H1 (cell line): ENCODE results near the gene SLC1A2. TPM values are rescaled to one million over a fixed set of nuclear protein-coding genes. Genes with fewer than 3 reads are reported as not detected.

Experiments
- CTCF ChIA-PET: fragments of 300-600 bp; sonication (Branson Sonifier 250); formaldehyde crosslinking; loops from one replicate; lab custom pipeline; 2021; ENCODE audit not compliant: partially characterized antibody; lab: Charles Lee
- POLR2A ChIA-PET: fragments of 300-600 bp; sonication (Branson Sonifier 250); formaldehyde crosslinking; loops from one replicate; lab custom pipeline; 2021; ENCODE audit warnings: inconsistent platforms; ENCODE audit not compliant: partially characterized antibody; lab: Charles Lee
- DNase-seq, 2 experiments: peaks; one replicate each; pipeline versions ENCODE4 v3.0.0 to v3.0.0-alpha.2; 2010 to 2022; ENCODE audit warnings: low spot score in 2 of 2, low read depth in 1 of 2, mixed read lengths in 1 of 2
- FAIRE-seq: peaks from 2 replicates; lab custom pipeline; 2011; peaks lifted over from hg19 to GRCh38; lab: Jason Lieb, UNC
- H2AFZ ChIP-seq: 2 replicates; pipeline ENCODE4 v1.8.1; 2012; ENCODE audit warnings: low read length, inconsistent platforms
- H2AK5ac ChIP-seq: 2 replicates; pipeline ENCODE4 v1.6.1; 2013; ENCODE audit warnings: low read depth, low read length
- H2BK120ac ChIP-seq: replicated peaks from 2 replicates; pipeline ENCODE3; 2013; ENCODE audit warnings: low read depth, low read length, inconsistent platforms
- H2BK12ac ChIP-seq: 2 replicates; pipeline ENCODE4 v1.6.1; 2013; ENCODE audit warnings: low read depth, low read length
- H2BK15ac ChIP-seq: 2 replicates; pipeline ENCODE4 v1.6.1; 2013; ENCODE audit warnings: low read length
- H2BK20ac ChIP-seq: 2 replicates; pipeline ENCODE4 v1.6.1; 2013; ENCODE audit warnings: low read length
- H2BK5ac ChIP-seq: 2 replicates; pipeline ENCODE4 v1.6.1; 2013; ENCODE audit warnings: low read depth, low read length
- H3K14ac ChIP-seq: 2 replicates; pipeline ENCODE4 v1.6.1; 2013; ENCODE audit warnings: inconsistent platforms; ENCODE audit not compliant: insufficient read length
- H3K18ac ChIP-seq: 2 replicates; pipeline ENCODE4 v1.6.1; 2013; ENCODE audit warnings: low read length; ENCODE audit errors: extremely low read depth
- H3K23ac ChIP-seq: 2 replicates; pipeline ENCODE4 v1.6.1; 2013; ENCODE audit warnings: inconsistent platforms; ENCODE audit not compliant: insufficient read length
- H3K23me2 ChIP-seq: 2 replicates; pipeline ENCODE4 v1.6.1; 2013; ENCODE audit warnings: low read depth, low read length
- H3K27ac ChIP-seq: 2 replicates; pipeline ENCODE4 v1.6.1; 2011; ENCODE audit warnings: low read depth, low read length, inconsistent platforms
- H3K27me3 ChIP-seq, 4 experiments: replicated peaks in 1 of 4; 1 replicate in 1 of 4; 2 replicates in 3 of 4; pipeline versions ENCODE4 v1.6.1 to v1.8.1; 2011 to 2013; ENCODE audit warnings: low read length in 3 of 4, mild to moderate bottlenecking in 3 of 4, inconsistent platforms in 2 of 4, mixed read lengths in 2 of 4, moderate library complexity in 1 of 4; ENCODE audit not compliant: control insufficient read depth in 3 of 4, insufficient read depth in 3 of 4; ENCODE audit errors: extremely low read depth in 1 of 4
- H3K36me3 ChIP-seq, 4 experiments: 2 replicates each; pipeline versions ENCODE4 v1.6.1 to v1.8.1; 2011 to 2013; ENCODE audit warnings: mild to moderate bottlenecking in 4 of 4, low read length in 3 of 4, moderate library complexity in 2 of 4, control low read depth in 1 of 4, inconsistent platforms in 1 of 4; ENCODE audit not compliant: insufficient read depth in 4 of 4, control insufficient read depth in 2 of 4
- H3K4ac ChIP-seq: replicated peaks from 2 replicates; pipeline ENCODE3; 2013; ENCODE audit warnings: low read length, low read depth, mixed read lengths, inconsistent platforms; ENCODE audit not compliant: insufficient read length
- H3K4me1 ChIP-seq, 4 experiments: replicated peaks in 1 of 4; 1 replicate in 1 of 4; 2 replicates in 3 of 4; pipeline versions ENCODE4 v1.6.1 to v1.8.1; 2011 to 2013; ENCODE audit warnings: low read length in 3 of 4, inconsistent platforms in 2 of 4, mixed read lengths in 1 of 4; ENCODE audit not compliant: insufficient read depth in 4 of 4, control insufficient read depth in 3 of 4
- H3K4me2 ChIP-seq, 2 experiments: 2 replicates each; pipeline versions ENCODE4 v1.6.1 to v1.8.1; 2011 to 2013; ENCODE audit warnings: low read depth in 2 of 2, low read length in 2 of 2, control low read depth in 1 of 2, inconsistent platforms in 1 of 2, mild to moderate bottlenecking in 1 of 2; ENCODE audit not compliant: insufficient read depth in 1 of 2
- H3K4me3 ChIP-seq, 4 experiments: fragments of 200-600, 300-600 bp in 1 of 4; sonication (generic), shearing (Covaris generic), sonication (Bioruptor Twin) in 1 of 4; 2 replicates each; pipeline versions ENCODE4 v1.5.1 to v1.8.1; 2011 to 2016; ENCODE audit warnings: low read length in 4 of 4, low read depth in 3 of 4, control low read depth in 2 of 4, inconsistent platforms in 2 of 4, mild to moderate bottlenecking in 2 of 4, mixed read lengths in 1 of 4, moderate library complexity in 1 of 4; ENCODE audit not compliant: insufficient read depth in 2 of 4; ENCODE audit errors: extremely low read depth in 1 of 4
- H3K56ac ChIP-seq: replicated peaks from 2 replicates; pipeline ENCODE3; 2013; ENCODE audit warnings: low read depth, mild to moderate bottlenecking, mixed read lengths, low read length, inconsistent platforms; ENCODE audit not compliant: insufficient read length
- H3K79me1 ChIP-seq: 2 replicates; pipeline ENCODE4 v1.6.1; 2013; ENCODE audit warnings: low read depth, low read length, control low read depth
- H3K79me2 ChIP-seq, 2 experiments: 2 replicates each; pipeline versions ENCODE4 v1.6.1 to v1.8.1; 2012 to 2013; ENCODE audit warnings: low read length in 2 of 2, mild to moderate bottlenecking in 2 of 2, inconsistent platforms in 1 of 2; ENCODE audit not compliant: insufficient read depth in 2 of 2, control insufficient read depth in 1 of 2
- H3K9ac ChIP-seq, 4 experiments: replicated peaks in 1 of 4; 1 replicate in 1 of 4; 2 replicates in 3 of 4; pipeline versions ENCODE4 v1.6.1 to v1.8.1; 2011 to 2013; ENCODE audit warnings: low read depth in 3 of 4, low read length in 3 of 4, control low read depth in 2 of 4, mild to moderate bottlenecking in 2 of 4, moderate library complexity in 2 of 4, inconsistent platforms in 1 of 4; ENCODE audit errors: extremely low read depth in 1 of 4
- H3K9me3 ChIP-seq, 2 experiments: 2 replicates each; pipeline versions ENCODE4 v1.6.1 to v1.8.1; 2012 to 2013; ENCODE audit warnings: mild to moderate bottlenecking in 2 of 2, moderate library complexity in 2 of 2, control low read depth in 1 of 2, inconsistent platforms in 1 of 2, low read depth in 1 of 2, low read length in 1 of 2, mixed read lengths in 1 of 2; ENCODE audit not compliant: insufficient read depth in 2 of 2
- H4K20me1 ChIP-seq, 2 experiments: replicated peaks in 1 of 2; 2 replicates each; pipeline versions ENCODE3 to v1.8.1; 2011 to 2013; ENCODE audit warnings: inconsistent platforms in 2 of 2, low read length in 2 of 2, mild to moderate bottlenecking in 1 of 2; ENCODE audit not compliant: insufficient read depth in 2 of 2, control insufficient read depth in 1 of 2
- H4K5ac ChIP-seq: 2 replicates; pipeline ENCODE4 v1.6.1; 2013; ENCODE audit warnings: low read length, low read depth, mixed read lengths, inconsistent platforms; ENCODE audit not compliant: insufficient read length
- H4K8ac ChIP-seq: 2 replicates; pipeline ENCODE4 v1.8.0; 2013; ENCODE audit warnings: mild to moderate bottlenecking, moderate library complexity, low read length, inconsistent platforms; ENCODE audit not compliant: insufficient read depth; ENCODE audit errors: extremely low read depth
- H4K91ac ChIP-seq: replicated peaks from 2 replicates; pipeline ENCODE3; 2013; ENCODE audit warnings: low read length, mixed read lengths, inconsistent platforms; ENCODE audit not compliant: insufficient read length
- CREB1 ChIP-seq: IDR thresholded peaks from 2 replicates; pipeline ENCODE4 v1.6.1; 2012; ENCODE audit warnings: inconsistent platforms
- FOSL1 ChIP-seq: IDR thresholded peaks from 2 replicates; pipeline ENCODE4 v1.6.1; 2011; ENCODE audit warnings: mild to moderate bottlenecking, low read depth, low read length, moderate library complexity; ENCODE audit not compliant: insufficient read depth
- HDAC6 ChIP-seq: IDR thresholded peaks from one replicate; pipeline ENCODE4 v1.7.1; 2012; ENCODE audit warnings: low read depth, mild to moderate bottlenecking, inconsistent platforms, low read length, moderate library complexity
- POLR2AphosphoS5 ChIP-seq: IDR thresholded peaks from 2 replicates; pipeline ENCODE4 v1.6.1; 2011; ENCODE audit warnings: low read depth, low read length
- RFX5 ChIP-seq: IDR thresholded peaks from 2 replicates; pipeline ENCODE4 v1.6.1; 2011; ENCODE audit warnings: low read depth, low read length, improper control_type of control experiment, borderline replicate concordance
- TAF1 ChIP-seq: IDR thresholded peaks from 2 replicates; pipeline ENCODE4 v1.6.1; 2011; ENCODE audit warnings: mild to moderate bottlenecking, low read depth, low read length
- TCF12 ChIP-seq: IDR thresholded peaks from 2 replicates; pipeline ENCODE4 v1.6.1; 2011; ENCODE audit warnings: low read depth, mild to moderate bottlenecking, low read length
- WGBS, 2 experiments: shearing (Covaris generic) in 1 of 2; methylation state at CpG; one replicate each; pipeline versions ENCODE4 v1.1.6 to v1.1.7; 2013 to 2015; ENCODE audit warnings: low lambda C conversion rate in 2 of 2, mixed read lengths in 2 of 2, inconsistent platforms in 1 of 2, low coverage in 1 of 2, missing lambda C conversion rate in 1 of 2; ENCODE audit not compliant: insufficient replicate concordance in 2 of 2, insufficient coverage in 1 of 2, insufficient read length in 1 of 2; ENCODE audit errors: extremely low coverage in 1 of 2, missing lambda C conversion rate in 1 of 2; 5-methylcytosine and 5-hydroxymethylcytosine counted together
- polyA plus RNA-seq, 7 experiments: library from polyadenylated mRNA; depleted of rRNA in 3 of 7; stranded (reverse) in 5 of 7; unstranded in 2 of 7; fragments of >200 nt in 5 of 7; fragments of 200-250 nt in 2 of 7; gene quantifications; 1 replicate in 5 of 7; 2 replicates in 1 of 7; 4 replicates in 1 of 7; pipeline versions ENCODE4 v1.2.1 to v1.2.3, GENCODE V29; 2011 to 2013; ENCODE audit warnings: missing spikeins in 2 of 7, mixed read lengths in 2 of 7
- total RNA-seq: library from RNA; stranded (reverse); fragmentation: NEBNext Ultra II Directional; extraction: Animal tissue kit (Norgen Biotek cat#: 25700); gene quantifications from 2 replicates; pipeline ENCODE4 v1.2.1, GENCODE V29; 2021

Gene SLC1A2
- total and polyA plus RNA-seq, 2 of the 8 experiments (the other 6 are each of a cell fraction or from before 2014, with no cell fraction given): 0.57 to 1.2 TPM

- H2BK15ac ChIP-seq: no peak overlapping the region
- no peaks in the 10 kb centered on the region for H3K79me2 ChIP-seq
- H3K27ac ChIP-seq: no peak overlapping the region
- no peak overlapping the region for H2BK5ac ChIP-seq
- TF ChIP-seq HDAC6 (no peak), FOSL1 (no peak), TCF12 (no peak), RFX5 (no peak), POLR2AphosphoS5 (no peak), CREB1 (no peak), TAF1 (no peak)
- H2AFZ ChIP-seq: no peak overlapping the region; the same call in 1 of the 2 replicates
- H2BK12ac ChIP-seq: no peak overlapping the region
- no peaks in the 10 kb centered on the region for H4K20me1 ChIP-seq
- ChIA-PET POLR2A (interaction anchor here (0.8 kb wide), 1 partner anchor 432 kb away, joined by 3 read pairs; the partner anchor contains the start of gene APIP), CTCF (interaction anchor here (1.0 to 2.4 kb wide), 3 partner anchors 14 to 421 kb away, joined by 3 to 10 read pairs (median 3); no protein-coding TSS in a partner anchor)
- DNase-seq (no peak), FAIRE-seq (no peak)
- H3K27me3 ChIP-seq: peaks cover 0 to 7% (median 2%) of the 10 kb centered on the region in 4 experiments; a peak in 4 of 7 replicates
- no peak overlapping the region for H2AK5ac ChIP-seq
- H2BK20ac ChIP-seq: no peak overlapping the region
- no peaks in the 10 kb centered on the region for H3K36me3 ChIP-seq
- H2BK120ac ChIP-seq: no peak overlapping the region
- H3K4me1 ChIP-seq: peaks cover 0 to 5% (median 1%) of the 10 kb centered on the region in 4 experiments; a peak in 3 of 7 replicates
- H3K9ac ChIP-seq: no peak overlapping the region
- H3K23ac ChIP-seq: no peak overlapping the region
- H3K4me3 ChIP-seq: no peak overlapping the region
- H3K9me3 ChIP-seq: no peaks in the 10 kb centered on the region
- no peak overlapping the region for H3K4me2 ChIP-seq
- no peak overlapping the region for H4K8ac ChIP-seq
- no peaks in the 10 kb centered on the region for H3K79me1 ChIP-seq
- H4K5ac ChIP-seq: no peak overlapping the region
- no peak overlapping the region for H3K14ac ChIP-seq
- no peaks in the 10 kb centered on the region for H3K23me2 ChIP-seq
- no peak overlapping the region for H3K4ac ChIP-seq
- no peak overlapping the region for H3K18ac ChIP-seq
- WGBS, 2 experiments: 84% methylated on average over 6 of the region's 6 CpGs; no CpG with 5 or more reads in 1 of the 2 experiments
- H3K56ac ChIP-seq: no peak overlapping the region
- no peak overlapping the region for H4K91ac ChIP-seq
These were observed 72.0 kb downstream of the SLC1A2 start for GRCh38 chr11:35347173-35347878.
